ENCODE results near the gene CPA2.

DNA sequence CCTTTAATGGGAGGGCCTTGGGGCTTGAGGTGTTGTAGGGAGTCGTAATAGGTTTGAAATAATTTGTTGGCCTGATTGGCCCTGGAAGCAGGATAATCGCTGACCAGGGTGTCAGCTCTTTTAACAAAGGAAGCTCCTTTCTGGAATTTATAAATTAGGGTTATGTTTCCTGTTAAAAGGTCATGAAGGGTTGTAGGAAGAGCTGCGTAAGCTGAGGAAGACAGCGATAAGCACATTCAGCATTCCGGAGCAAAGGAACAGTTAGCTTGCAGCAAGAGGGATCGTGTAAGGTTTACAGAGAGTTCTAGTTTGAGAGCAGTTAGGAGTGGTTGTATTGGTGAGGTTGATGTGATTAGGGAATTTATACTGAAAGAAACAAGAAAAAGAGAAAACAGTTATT is 47.6 kb downstream of the CPA2 start:
- no peak for TF ChIP-seq EZH2 (IDR thresholded peaks at IDR 0.05)
- TF ChIP-seq, protein P1, sequence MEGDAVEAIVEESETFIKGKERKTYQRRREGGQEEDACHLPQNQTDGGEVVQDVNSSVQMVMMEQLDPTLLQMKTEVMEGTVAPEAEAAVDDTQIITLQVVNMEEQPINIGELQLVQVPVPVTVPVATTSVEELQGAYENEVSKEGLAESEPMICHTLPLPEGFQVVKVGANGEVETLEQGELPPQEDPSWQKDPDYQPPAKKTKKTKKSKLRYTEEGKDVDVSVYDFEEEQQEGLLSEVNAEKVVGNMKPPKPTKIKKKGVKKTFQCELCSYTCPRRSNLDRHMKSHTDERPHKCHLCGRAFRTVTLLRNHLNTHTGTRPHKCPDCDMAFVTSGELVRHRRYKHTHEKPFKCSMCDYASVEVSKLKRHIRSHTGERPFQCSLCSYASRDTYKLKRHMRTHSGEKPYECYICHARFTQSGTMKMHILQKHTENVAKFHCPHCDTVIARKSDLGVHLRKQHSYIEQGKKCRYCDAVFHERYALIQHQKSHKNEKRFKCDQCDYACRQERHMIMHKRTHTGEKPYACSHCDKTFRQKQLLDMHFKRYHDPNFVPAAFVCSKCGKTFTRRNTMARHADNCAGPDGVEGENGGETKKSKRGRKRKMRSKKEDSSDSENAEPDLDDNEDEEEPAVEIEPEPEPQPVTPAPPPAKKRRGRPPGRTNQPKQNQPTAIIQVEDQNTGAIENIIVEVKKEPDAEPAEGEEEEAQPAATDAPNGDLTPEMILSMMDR (IDR thresholded peaks at IDR 0.05), result no peak
- TF ChIP-seq EZH2phosphoT487 (IDR thresholded peaks at IDR 0.05), result no peak
